GM21723 (cell line): ENCODE measurements around the gene PSEN1.
"Not testable (repeated sequence)": the region's sequence is repeated elsewhere in the genome, so short reads cannot be mapped to it uniquely, and the experiment has no call there.

Experiments
- ATAC-seq: cut with Tn5 transposase; IDR thresholded peaks from one replicate; pipeline ENCODE4 v1.9.1; 2021; ENCODE audit warnings: mild to moderate bottlenecking, moderate library complexity; ENCODE audit not compliant: unreplicated experiment

The PSEN1 gene

GRCh38 chr14:73162251-73162650, 25.9 kb downstream of the PSEN1 start:
- ATAC-seq: no peak

GRCh38 chr14:73166399-73166798, 30.1 kb downstream of the PSEN1 start:
- no peak for ATAC-seq

GRCh38 chr14:73167727-73168126, 31.4 kb downstream of the PSEN1 start:
- no peak for ATAC-seq

- no peak for ATAC-seq
Observed at GRCh38 chr14:73168274-73168673, 32.0 kb downstream of the PSEN1 start.

- ATAC-seq: no peak
Observed at GRCh38 chr14:73168691-73169090, 32.4 kb downstream of the PSEN1 start.

GRCh38 chr14:73169855-73170254, 33.5 kb downstream of the PSEN1 start:
- ATAC-seq: not testable (repeated sequence)

GRCh38 chr14:73170686-73171085, 34.4 kb downstream of the PSEN1 start:
- no peak for ATAC-seq

GRCh38 chr14:73172500-73172899, 36.2 kb downstream of the PSEN1 start:
- no peak for ATAC-seq

GRCh38 chr14:73173092-73173735, 36.9 kb downstream of the PSEN1 start:
- no peak for ATAC-seq

GRCh38 chr14:73176685-73177084, 40.4 kb downstream of the PSEN1 start:
- ATAC-seq: no peak

- ATAC-seq: no peak
Observed at GRCh38 chr14:73180385-73180805, 44.1 kb downstream of the PSEN1 start.

- not testable (repeated sequence) for ATAC-seq
Observed at GRCh38 chr14:73180969-73181368, 44.7 kb downstream of the PSEN1 start.

GRCh38 chr14:73188501-73188911, 52.2 kb downstream of the PSEN1 start:
- no peak for ATAC-seq

- no peak for ATAC-seq
Observed at GRCh38 chr14:73189651-73190050, 53.3 kb downstream of the PSEN1 start.

GRCh38 chr14:73191441-73191840, 55.1 kb downstream of the PSEN1 start:
- no peak for ATAC-seq

- ATAC-seq: not testable (repeated sequence)
Observed at GRCh38 chr14:73194306-73194705, 58.0 kb downstream of the PSEN1 start.

- ATAC-seq: no peak
Observed at GRCh38 chr14:73198253-73198652, 61.9 kb downstream of the PSEN1 start.

- ATAC-seq: no peak
Observed at GRCh38 chr14:73203527-73203926, 67.2 kb downstream of the PSEN1 start.

GRCh38 chr14:73207615-73208014, 71.3 kb downstream of the PSEN1 start:
- ATAC-seq: no peak

- no peak for ATAC-seq
Observed at GRCh38 chr14:73208390-73208789, 72.1 kb downstream of the PSEN1 start.

GRCh38 chr14:73208846-73209245, 72.5 kb downstream of the PSEN1 start:
- ATAC-seq: no peak

- ATAC-seq: no peak
Observed at GRCh38 chr14:73209953-73210352, 73.6 kb downstream of the PSEN1 start.
